ENCODE results near the gene SHTN1. TPM values are rescaled to one million over a fixed set of nuclear protein-coding genes. Genes with fewer than 3 reads are reported as not detected.

The SHTN1 gene
- total and polyA plus RNA-seq, 2 of the 4 experiments (the other 2 are of a cell fraction), result 0.54 to 2.3 TPM

DNA sequence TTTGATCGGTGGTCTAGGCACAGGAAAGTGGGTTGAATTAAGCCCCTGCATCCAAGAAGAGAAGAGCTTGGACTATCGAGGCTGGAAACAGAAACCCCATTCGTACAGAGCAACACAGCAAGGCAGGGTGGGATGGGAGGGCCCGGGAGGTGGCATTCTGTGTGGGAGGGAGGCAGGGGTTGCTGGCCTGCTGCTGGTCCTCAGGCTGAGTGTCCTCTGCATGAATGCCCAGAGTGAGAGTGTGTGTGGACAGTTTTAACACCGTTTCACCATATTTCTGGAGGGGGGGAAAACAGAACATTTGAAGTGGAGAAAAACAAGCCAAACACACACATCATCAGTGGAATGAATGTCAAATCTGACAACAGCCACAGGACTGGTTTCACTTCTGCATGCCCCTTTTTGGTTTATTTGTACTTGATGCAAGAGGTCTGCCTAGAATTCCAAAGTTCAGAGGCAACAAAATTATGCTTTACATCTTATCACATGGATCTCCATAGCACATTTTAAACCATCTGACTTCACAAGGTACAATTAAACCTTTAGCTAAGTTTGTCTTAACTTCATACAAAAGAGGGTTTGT is 166.8 kb downstream of the SHTN1 start:
- no peak overlapping the region for H2AK9ac ChIP-seq (replicated peaks; ENCODE audit: low read depth, low read length, poor library complexity)
- dilution Hi-C loops (cut with HindIII; ENCODE audit: low sequenced_read_pairs, unreplicated experiment) (no loop called here), in situ Hi-C loops (cut with MboI; ENCODE audit: low sequenced_read_pairs) (no loop called here), intact Hi-C loops (cut with micrococcal nuclease) (no loop called here)
- H3K4me2 ChIP-seq (ENCODE audit: low read depth, low read length), result no peak overlapping the region
- no peak overlapping the region for H2AK5ac ChIP-seq (ENCODE audit: low read depth, low read length)
- no peak overlapping the region for H2AFZ ChIP-seq (replicated peaks; ENCODE audit: low read length, poor library complexity)
- no peak overlapping the region for H3K27ac ChIP-seq (ENCODE audit: insufficient read depth, low read length)
- no peak overlapping the region for H4K91ac ChIP-seq (ENCODE audit: insufficient read depth, low read depth, low read length)
- no peak overlapping the region for H4K8ac ChIP-seq (ENCODE audit: low read depth in 2 of 2, low read length in 2 of 2)
- no peaks in the 10 kb centered on the region for H3K4me1 ChIP-seq (ENCODE audit: control insufficient read depth, insufficient read depth, low read length)
- H3K9me1 ChIP-seq (ENCODE audit: insufficient read depth, low read length), result no peaks in the 10 kb centered on the region
- no peaks in the 10 kb centered on the region for H3K36me3 ChIP-seq (ENCODE audit: control insufficient read depth, insufficient read depth, low read length)
- ATAC-seq (ENCODE audit: low read depth), result no peak
- H4K5ac ChIP-seq (ENCODE audit: low read depth, low read length), result no peak overlapping the region
- H2BK120ac ChIP-seq (ENCODE audit: low read depth, low read length), result no peak overlapping the region
- no peak overlapping the region for H3K4me3 ChIP-seq (ENCODE audit: insufficient read depth, low read depth, low read length)
- no peak overlapping the region for H2BK20ac ChIP-seq (ENCODE audit: low read depth, low read length)
- ChIA-PET POLR2A (ENCODE audit: unreplicated experiment) (no interaction called here), CTCF (interaction anchor here (1.1 to 1.2 kb wide), 2 partner anchors 10 to 11 kb away, joined by 3 read pairs; partner anchors contain the start of gene ENO4)
- no peak overlapping the region for H2BK15ac ChIP-seq (ENCODE audit: low read depth, low read length)
- H4K20me1 ChIP-seq (ENCODE audit: insufficient read depth, low read length), result no peaks in the 10 kb centered on the region
- no peak overlapping the region for H3K23ac ChIP-seq (ENCODE audit: low read depth, low read length)
- BruUV-seq (replicated peaks), result no TSS peak
- no peak overlapping the region for H3K18ac ChIP-seq (ENCODE audit: low read depth, low read length)
- H3K79me1 ChIP-seq (ENCODE audit: low read depth in 1 of 2, low read length in 2 of 2), result no peaks in the 10 kb centered on the region
- no peaks in the 10 kb centered on the region for H3K9me3 ChIP-seq (ENCODE audit: control insufficient read depth, insufficient read depth, low read length)
- TF ChIP-seq BHLHE40 (IDR thresholded peaks at IDR 0.05; ENCODE audit: low read depth, low read length) (no peak), NFE2L2 (IDR thresholded peaks at IDR 0.05; ENCODE audit: low read depth, low read length) (no peak), CEBPB (IDR thresholded peaks at IDR 0.05; ENCODE audit: low read depth, low read length) (no peak), POLR2A (IDR thresholded peaks at IDR 0.05; ENCODE audit: low read depth, low read length) (no peak), FOS (IDR thresholded peaks at IDR 0.05; ENCODE audit: low read depth, low read length) (no peak)
- no peak overlapping the region for H3K4ac ChIP-seq (ENCODE audit: low read depth, low read length)
- H3K14ac ChIP-seq (replicated peaks; ENCODE audit: low read depth, low read length), result no peak overlapping the region
- H3K9ac ChIP-seq (ENCODE audit: low read depth, low read length), result no peak overlapping the region
- WGBS, 2 experiments (ENCODE audit: extremely low coverage in 2 of 2, insufficient read length in 1 of 2), result no CpG with 5 or more reads among the region's 5 CpGs
- H3K27me3 ChIP-seq (ENCODE audit: control insufficient read depth, insufficient read depth, low read length), result peaks cover 29% of the 10 kb centered on the region
- no peak overlapping the region for H3K56ac ChIP-seq (ENCODE audit: extremely low read depth, insufficient read depth, low read length)
- no peak overlapping the region for H2BK5ac ChIP-seq (ENCODE audit: low read depth, low read length, poor library complexity, severe bottlenecking)
- no peak for DNase-seq
